Esophagus squamous epithelium (tissue), 5 donors: ENCODE data around the gene PDAP1. TPM values are rescaled to one million over a fixed set of nuclear protein-coding genes. Genes with fewer than 3 reads are reported as not detected.
"Not testable (repeated sequence)": the region's sequence is repeated elsewhere in the genome, so short reads cannot be mapped to it uniquely, and the experiment has no call there.

Experiments
- DNase-seq: peaks from one replicate; lab custom pipeline; 2025; lab: John Stamatoyannopoulos, UW
- H3K27ac ChIP-seq, 4 donors: fragments of 200-600 bp; sonication (generic); one replicate each; pipeline ENCODE4 v1.5.1; 2016 to 2019; ENCODE audit warnings: mild to moderate bottlenecking in 1 of 4
- H3K27me3 ChIP-seq, 4 donors: fragments of 200-600 bp; sonication (generic); 1 replicate in 3 of 4; 2 replicates in 1 of 4; pipeline versions ENCODE4 v1.5.1 to v1.6.0; 2017 to 2021; ENCODE audit warnings: antibody characterized with exemption in 1 of 4
- H3K36me3 ChIP-seq, 3 donors: fragments of 200-600 bp; sonication (generic); one replicate each; pipeline ENCODE4 v1.5.1; 2016 to 2019
- H3K4me1 ChIP-seq, 3 donors: fragments of 200-600 bp; sonication (generic); one replicate each; pipeline ENCODE4 v1.5.1; 2017 to 2019
- H3K4me3 ChIP-seq, 4 donors: fragments of 200-600 bp; sonication (generic); 1 replicate in 3 of 4; 2 replicates in 1 of 4; pipeline ENCODE4 v1.5.1; 2016 to 2019; ENCODE audit warnings: mild to moderate bottlenecking in 2 of 4, moderate library complexity in 1 of 4
- H3K9me3 ChIP-seq, 3 donors: fragments of 200-600 bp; sonication (generic); one replicate each; pipeline ENCODE4 v1.5.1; 2016 to 2019
- POLR2A ChIP-seq, 4 donors: fragments of 450-650 bp; IDR thresholded peaks; one replicate each; pipeline ENCODE4 v1.6.1; 2017; ENCODE audit warnings: antibody characterized with exemption in 4 of 4, mild to moderate bottlenecking in 4 of 4, moderate library complexity in 3 of 4
- WGBS, 2 donors: methylation state at CpG; one replicate each; pipeline ENCODE4 v1.1.5; 2018; 5-methylcytosine and 5-hydroxymethylcytosine counted together
- intact Hi-C: fragments of 100-400 bp; cut with DNase I; formaldehyde crosslinking; loops from one replicate; pipeline ENCODE4 v1.15.0; 2022
- total RNA-seq, 4 donors: library from RNA; depleted of rRNA; stranded (reverse); fragments of >200 nt; gene quantifications; one replicate each; pipeline ENCODE4 v1.1.0, GENCODE V29; 2016
- TF ChIP-seq, protein P1 (sequence below), 6 experiments: fragments of 450-650 bp in 4 of 6; fragments of 200-600 bp in 2 of 6; sonication (generic) in 2 of 6; IDR thresholded peaks; one replicate each; pipeline ENCODE4 v1.5.1; 2016 to 2019; ENCODE audit warnings: antibody characterized with exemption in 6 of 6, mild to moderate bottlenecking in 4 of 6, moderate library complexity in 4 of 6
- donor health status: DM: yes; HTN: yes; CAD: no.

The PDAP1 gene
- total RNA-seq, 4 donors from 2014 or later, result 79.2 to 120 (median 98.3) TPM

DNA sequence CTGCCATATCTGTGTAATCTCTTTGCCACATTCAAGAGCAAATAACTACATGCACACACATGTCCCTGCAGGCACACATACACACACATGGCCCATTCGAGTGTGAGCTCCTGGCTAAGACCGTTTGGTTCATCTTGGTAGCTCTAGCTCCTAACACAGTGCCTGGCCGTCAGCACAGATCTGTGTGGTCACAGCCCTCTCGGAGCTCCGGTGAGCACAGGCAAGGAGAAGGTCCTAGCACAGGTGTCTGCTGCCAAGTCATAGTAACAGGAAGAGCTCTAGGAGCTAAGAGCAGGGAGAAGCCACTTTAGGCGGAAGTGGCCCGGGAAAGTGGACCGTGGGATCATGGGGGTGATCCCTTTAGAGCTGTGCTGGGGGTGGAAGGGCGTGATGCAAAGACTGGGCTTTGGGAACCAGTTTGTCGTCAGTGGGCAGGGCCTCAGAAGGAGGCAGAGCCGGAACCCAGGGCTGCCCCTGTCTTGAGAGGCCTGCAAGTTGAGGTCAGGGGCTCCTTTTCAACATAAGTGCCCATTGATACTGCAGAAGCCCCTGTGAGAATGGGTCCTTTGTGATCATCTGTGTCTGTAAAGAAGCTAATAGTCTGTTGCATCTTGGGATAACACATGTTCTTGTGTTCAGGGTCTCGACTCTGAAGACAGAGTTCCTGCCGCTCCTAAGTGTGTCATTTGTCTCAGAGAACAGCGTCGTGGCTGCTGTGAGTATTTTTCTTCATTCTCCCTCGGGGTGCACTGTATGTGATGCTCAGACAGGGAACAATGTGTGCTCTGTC, 50.5 kb downstream of the PDAP1 start:
- no peak overlapping the region for H3K27ac ChIP-seq
- intact Hi-C loops, result no loop called here
- H3K4me3 ChIP-seq, result no peak overlapping the region
- H3K9me3 ChIP-seq, result no peaks in the 10 kb centered on the region
- no peaks in the 10 kb centered on the region for H3K27me3 ChIP-seq
- H3K4me1 ChIP-seq, result no peaks in the 10 kb centered on the region
- peaks cover 37 to 100% (median 70%) of the 10 kb centered on the region in 3 donors for H3K36me3 ChIP-seq
- 86 to 90% methylated on average over 7 to 11 of the region's 16 CpGs for WGBS, 2 donors
- TF ChIP-seq, protein P1, sequence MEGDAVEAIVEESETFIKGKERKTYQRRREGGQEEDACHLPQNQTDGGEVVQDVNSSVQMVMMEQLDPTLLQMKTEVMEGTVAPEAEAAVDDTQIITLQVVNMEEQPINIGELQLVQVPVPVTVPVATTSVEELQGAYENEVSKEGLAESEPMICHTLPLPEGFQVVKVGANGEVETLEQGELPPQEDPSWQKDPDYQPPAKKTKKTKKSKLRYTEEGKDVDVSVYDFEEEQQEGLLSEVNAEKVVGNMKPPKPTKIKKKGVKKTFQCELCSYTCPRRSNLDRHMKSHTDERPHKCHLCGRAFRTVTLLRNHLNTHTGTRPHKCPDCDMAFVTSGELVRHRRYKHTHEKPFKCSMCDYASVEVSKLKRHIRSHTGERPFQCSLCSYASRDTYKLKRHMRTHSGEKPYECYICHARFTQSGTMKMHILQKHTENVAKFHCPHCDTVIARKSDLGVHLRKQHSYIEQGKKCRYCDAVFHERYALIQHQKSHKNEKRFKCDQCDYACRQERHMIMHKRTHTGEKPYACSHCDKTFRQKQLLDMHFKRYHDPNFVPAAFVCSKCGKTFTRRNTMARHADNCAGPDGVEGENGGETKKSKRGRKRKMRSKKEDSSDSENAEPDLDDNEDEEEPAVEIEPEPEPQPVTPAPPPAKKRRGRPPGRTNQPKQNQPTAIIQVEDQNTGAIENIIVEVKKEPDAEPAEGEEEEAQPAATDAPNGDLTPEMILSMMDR (IDR thresholded peaks at IDR 0.05), result no peak
- no peak for TF ChIP-seq POLR2A (IDR thresholded peaks at IDR 0.05)
- no peak for DNase-seq

DNA sequence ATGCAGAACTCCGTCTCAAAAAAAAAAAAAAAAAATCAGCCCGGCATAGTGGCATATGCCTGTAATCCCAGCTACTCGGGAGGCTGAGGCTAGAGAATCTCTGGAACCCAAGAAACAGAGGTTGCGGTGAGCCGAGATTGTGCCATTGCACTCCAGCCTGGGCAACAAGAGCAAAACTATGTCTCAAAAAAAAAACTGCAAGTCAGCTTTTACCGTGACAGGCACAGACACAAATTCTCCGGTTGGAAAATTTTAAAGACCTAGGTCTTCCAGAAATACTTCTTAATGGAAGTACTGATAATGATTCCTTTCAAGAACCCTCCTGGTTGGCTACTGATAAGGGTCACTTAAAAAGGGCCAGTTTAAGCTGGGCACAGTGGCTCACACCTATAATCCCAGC, 53.3 kb downstream of the PDAP1 start:
- Histone ChIP-seq H3K4me3 (no peak overlapping the region), H3K9me3 (no peaks in the 10 kb centered on the region), H3K36me3 (peaks cover 57 to 100% (median 70%) of the 10 kb centered on the region in 3 donors), H3K27ac (no peak overlapping the region), H3K27me3 (no peaks in the 10 kb centered on the region), H3K4me1 (no peaks in the 10 kb centered on the region)
- 88 to 95% methylated on average over 7 of the region's 7 CpGs for WGBS, 2 donors
- DNase-seq, result no peak
- intact Hi-C loops, result no loop called here
- TF ChIP-seq, protein P1 (IDR thresholded peaks at IDR 0.05), result no peak
- no peak for TF ChIP-seq POLR2A (IDR thresholded peaks at IDR 0.05)

DNA sequence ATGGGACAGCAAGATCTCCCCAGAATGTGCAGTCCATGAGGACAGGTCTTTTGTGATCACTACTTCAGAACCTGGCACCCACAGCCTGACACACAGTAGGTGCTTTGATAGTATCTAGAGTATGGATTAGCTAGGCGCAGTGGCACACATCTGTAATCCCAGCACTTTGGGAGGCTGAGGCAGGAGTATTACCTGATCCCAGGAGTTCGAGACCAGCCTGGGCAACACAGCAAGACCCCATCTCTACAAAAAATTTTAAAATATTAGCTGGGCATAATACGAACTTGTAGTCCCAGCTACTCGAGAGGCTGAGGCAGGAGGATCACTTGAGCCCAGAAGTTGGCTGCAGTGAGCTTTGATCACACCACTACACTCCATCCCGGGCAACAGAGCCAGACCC, 56.1 kb downstream of the PDAP1 start:
- no peak overlapping the region for H3K4me3 ChIP-seq
- no peaks in the 10 kb centered on the region for H3K9me3 ChIP-seq
- intact Hi-C loops, result no loop called here
- WGBS, 2 donors, result 86 to 100% methylated on average over 2 to 4 of the region's 5 CpGs
- no peak overlapping the region for H3K27ac ChIP-seq
- no peaks in the 10 kb centered on the region for H3K4me1 ChIP-seq
- no peak for TF ChIP-seq POLR2A (IDR thresholded peaks at IDR 0.05)
- TF ChIP-seq, protein P1 (IDR thresholded peaks at IDR 0.05), result no peak
- H3K27me3 ChIP-seq, result no peaks in the 10 kb centered on the region
- peaks cover 46 to 100% (median 65%) of the 10 kb centered on the region in 3 donors for H3K36me3 ChIP-seq
- no peak for DNase-seq

DNA sequence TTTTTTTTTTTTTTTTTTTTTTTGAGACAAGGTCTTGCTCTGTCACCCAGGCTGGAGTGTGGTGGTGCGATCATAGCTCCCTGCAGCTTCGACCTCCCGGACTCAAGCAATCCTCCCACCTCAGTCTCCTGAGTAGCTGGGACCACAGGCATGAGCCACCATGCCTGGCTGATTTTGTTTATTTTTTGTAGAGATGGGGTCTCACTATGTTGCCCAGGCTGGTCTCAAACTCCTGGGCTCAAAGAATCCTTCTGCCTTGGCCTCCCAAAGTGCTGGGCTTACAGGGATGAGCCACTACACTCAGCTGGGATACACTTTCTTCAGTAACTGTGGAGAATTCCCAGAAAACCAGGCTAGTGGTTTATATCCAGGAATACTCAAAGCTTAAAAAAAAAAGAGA, 57.8 kb downstream of the PDAP1 start:
- H3K27me3 ChIP-seq, H3K4me1 ChIP-seq, H3K4me3 ChIP-seq, DNase-seq, H3K9me3 ChIP-seq, intact Hi-C loops, H3K27ac ChIP-seq: not testable (repeated sequence)
- H3K36me3 ChIP-seq, result peaks cover 51 to 100% (median 66%) of the 10 kb centered on the region in 3 donors
- 100% methylated on average over 1 of the region's 3 CpGs for WGBS, 2 donors

Other genes with a start within 250 kb of the PDAP1 start
- under 1 TPM in 3 of 4 donors, not detected in 1; 0.32 to 0.42 (median 0.38) TPM for gene KPNA7, start 200.5 kb downstream of the PDAP1 start, total RNA-seq
- under 1 TPM in 1 of 4 donors, not detected in 3; 0.76 TPM for gene MYH16, start 135.8 kb downstream of the PDAP1 start, total RNA-seq
- gene ARPC1A, start 82.7 kb downstream of the PDAP1 start, total RNA-seq, result 100 to 1,000 TPM; 114 to 155 (median 154) TPM
- gene ARPC1B, start 33.9 kb downstream of the PDAP1 start, total RNA-seq, result 100 to 1,000 TPM in 3 of 4 donors, 10 to 100 TPM in 1; 27.9 to 166 (median 128) TPM
- 10 to 100 TPM; 46.9 to 59.1 (median 55.9) TPM for gene BUD31, start 372 bp upstream of the PDAP1 start, total RNA-seq
- 10 to 100 TPM in 1 of 4 donors, 1 to 10 TPM in 3; 5.7 to 12.7 (median 6.6) TPM for gene PTCD1, start 30.2 kb upstream of the PDAP1 start, total RNA-seq
- gene CPSF4, start 30.3 kb upstream of the PDAP1 start, total RNA-seq, result 10 to 100 TPM; 15.1 to 29.2 (median 19.4) TPM
- gene ATP5MF, start 57.6 kb upstream of the PDAP1 start, total RNA-seq, result 1,000 to 10,000 TPM; 1,019 to 2,272 (median 1,287) TPM
- 1 to 10 TPM; 2.5 to 8.6 (median 5.3) TPM for gene ZNF789, start 64.3 kb upstream of the PDAP1 start, total RNA-seq
- 10 to 100 TPM; 22.5 to 41.2 (median 23.1) TPM for gene ZNF394, start 91.7 kb upstream of the PDAP1 start, total RNA-seq
- gene ZKSCAN5, start 96.1 kb upstream of the PDAP1 start, total RNA-seq, result 1 to 10 TPM; 3.2 to 7.1 (median 5.1) TPM
- gene FAM200A, start 143.5 kb upstream of the PDAP1 start, total RNA-seq, result 1 to 10 TPM; 1.9 to 5.6 (median 5.1) TPM
- 100 to 1,000 TPM in 3 of 4 donors, 10 to 100 TPM in 1; 78.6 to 167 (median 107) TPM for gene ZNF655, start 150.0 kb upstream of the PDAP1 start, total RNA-seq
- under 1 TPM in 2 of 4 donors, not detected in 2; 0.23 to 0.57 TPM for gene TMEM225B, start 189.7 kb upstream of the PDAP1 start, total RNA-seq
- 10 to 100 TPM in 3 of 4 donors, 1 to 10 TPM in 1; 8.0 to 19.1 (median 14.9) TPM for gene ZSCAN25, start 208.3 kb upstream of the PDAP1 start, total RNA-seq